HepG2 (cell line): Measurements from ENCODE around the gene SLCO2A1. TPM values are rescaled to one million over a fixed set of nuclear protein-coding genes. Genes with fewer than 3 reads are reported as not detected.

Experiments
- ATAC-seq: fragments of 200-7000 bp; cut with Tn5 transposase; 3 replicates; pipeline ENCODE4 v1.9.1; 2020; ENCODE audit warnings: mild to moderate bottlenecking, moderate library complexity
- BruUV-seq: library from RNA; stranded (reverse); fragments of 400-500 nt; replicated peaks from 2 replicates; lab custom pipeline; 2021; lab: Mats Ljungman, UMichigan
- CTCF ChIA-PET: fragments of 300-600 bp; formaldehyde crosslinking; extraction: SDS; loops from one replicate; lab custom pipeline; 2021; ENCODE audit warnings: low total read pairs, inconsistent platforms, low intra/inter-chr PET ratio; lab: Yijun Ruan, JAX
- POLR2A ChIA-PET: fragments of 350-600 bp; sonication (Branson Sonifier 250); formaldehyde crosslinking; loops from one replicate; lab custom pipeline; 2020; ENCODE audit warnings: antibody characterized with exemption, inconsistent platforms; lab: Yijun Ruan, JAX
- DNase-seq: peaks from one replicate; pipeline ENCODE4 v3.0.0-alpha.2; 2015; ENCODE audit warnings: low spot score
- FAIRE-seq: peaks from 3 replicates; lab custom pipeline; 2011; peaks lifted over from hg19 to GRCh38; lab: Jason Lieb, UNC
- H2AFZ ChIP-seq: one replicate; pipeline ENCODE4 v1.6.1; 2011; ENCODE audit warnings: low read length, inconsistent platforms
- H3K27ac ChIP-seq: fragments of 300-600 bp; 3 replicates; pipeline ENCODE4 v1.8.0; 2011; ENCODE audit warnings: mixed run types, mild to moderate bottlenecking, mixed read lengths, low read length, inconsistent platforms; ENCODE audit not compliant: insufficient read depth; ENCODE audit errors: extremely low read length
- H3K27me3 ChIP-seq, 2 experiments: fragments of 200-600 bp in 1 of 2; 2 replicates in 1 of 2; 3 replicates in 1 of 2; pipeline versions ENCODE4 v1.6.0 to v1.8.0; 2011; ENCODE audit warnings: low read length in 2 of 2, mild to moderate bottlenecking in 2 of 2, moderate library complexity in 2 of 2, inconsistent platforms in 1 of 2; ENCODE audit not compliant: insufficient read depth in 2 of 2, control insufficient read depth in 1 of 2
- H3K36me3 ChIP-seq, 2 experiments: fragments of 200-600 bp in 1 of 2; replicated peaks in 1 of 2; 2 replicates in 1 of 2; 3 replicates in 1 of 2; pipeline versions ENCODE4 v1.5.1 to v1.8.0; 2011; ENCODE audit warnings: low read length in 2 of 2, inconsistent platforms in 1 of 2; ENCODE audit not compliant: insufficient read depth in 2 of 2, control insufficient read depth in 1 of 2
- H3K4me1 ChIP-seq: 2 replicates; pipeline ENCODE4 v1.5.1; 2012; ENCODE audit warnings: low read length, inconsistent platforms; ENCODE audit not compliant: insufficient read depth
- H3K4me2 ChIP-seq: 2 replicates; pipeline ENCODE4 v1.6.0; 2011; ENCODE audit warnings: low read depth, low read length, inconsistent platforms
- H3K4me3 ChIP-seq, 3 experiments: fragments of 200-600 bp in 1 of 3; sonication (generic), shearing (Covaris generic) in 1 of 3; replicated peaks in 1 of 3; 2 replicates each; pipeline ENCODE4 v1.5.1; 2011 to 2016; ENCODE audit warnings: low read length in 3 of 3, inconsistent platforms in 2 of 3, low read depth in 2 of 3, mild to moderate bottlenecking in 2 of 3, control low read depth in 1 of 3, mixed read lengths in 1 of 3; ENCODE audit not compliant: insufficient read depth in 1 of 3
- H3K79me2 ChIP-seq: one replicate; pipeline ENCODE4 v1.6.1; 2011; ENCODE audit warnings: low read length, inconsistent platforms; ENCODE audit not compliant: insufficient read depth
- H3K9ac ChIP-seq: 2 replicates; pipeline ENCODE4 v1.6.0; 2011; ENCODE audit warnings: mild to moderate bottlenecking, low read depth, low read length, inconsistent platforms; ENCODE audit not compliant: insufficient read depth
- H3K9me3 ChIP-seq: 2 replicates; pipeline ENCODE4 v1.5.1; 2012; ENCODE audit warnings: mild to moderate bottlenecking, low read length
- H4K20me1 ChIP-seq: 2 replicates; pipeline ENCODE4 v1.6.0; 2011; ENCODE audit warnings: inconsistent platforms, mild to moderate bottlenecking, low read length, moderate library complexity; ENCODE audit not compliant: insufficient read depth
- AKAP8 ChIP-seq: sonication (generic); formaldehyde crosslinking; IDR thresholded peaks from 2 replicates; pipeline ENCODE4 v1.5.1; 2020; ENCODE audit warnings: mild to moderate bottlenecking, missing genetic modification reagents
- ATF1 ChIP-seq: IDR thresholded peaks from 2 replicates; pipeline ENCODE4 v1.6.1; 2016; ENCODE audit warnings: mild to moderate bottlenecking, control low read depth
- WGBS: methylation state at CpG from one replicate; pipeline ENCODE4 v1.1.6; 2017; ENCODE audit warnings: low lambda C conversion rate; 5-methylcytosine and 5-hydroxymethylcytosine counted together
- in situ Hi-C: cut with HindIII; loops from 2 replicates; pipeline ENCODE4 v1.10.0; 2017; ENCODE audit warnings: low pct_unique_long_range_greater_than_20kb; ENCODE audit not compliant: extremely low pct_ligation_motif_present
- intact Hi-C: fragments of 100-400 bp; cut with micrococcal nuclease; formaldehyde crosslinking; loops from one replicate; pipeline ENCODE4 v1.10.0; 2022; ENCODE audit not compliant: unreplicated experiment
- polyA plus RNA-seq, 8 experiments: library from polyadenylated mRNA; depleted of rRNA in 3 of 8; stranded (reverse) in 7 of 8; unstranded in 1 of 8; fragments of >200 nt; fragmentation: Illumina TruSeq in 4 of 8; extraction: Trizol in 4 of 8; gene quantifications; 2 replicates each; pipeline versions ENCODE4 v1.2.1 to v1.2.3, GENCODE V29; 2011 to 2016; ENCODE audit warnings: low read depth in 4 of 8, missing spikeins in 1 of 8, mixed read lengths in 1 of 8; ENCODE audit not compliant: insufficient read depth in 1 of 8
- total RNA-seq, 5 experiments: library from RNA; depleted of rRNA; stranded (reverse); fragments of >200 nt; fragmentation: Illumina TruSeq; extraction: Trizol; gene quantifications; 2 replicates each; pipeline ENCODE4 v1.2.3, GENCODE V29; 2016; ENCODE audit warnings: low read depth in 1 of 5

Gene SLCO2A1
- total and polyA plus RNA-seq, 2 of the 13 experiments (the other 11 are each of a cell fraction or from before 2014, with no cell fraction given), result 0.04 TPM; not detected in 1

GRCh38 chr3:133878518-133878917, 151.2 kb downstream of the SLCO2A1 start:
- POLR2A ChIA-PET, result no interaction called here
- 15% methylated on average over 3 of the region's 3 CpGs for WGBS
- CTCF ChIA-PET, result no interaction called here
- Histone ChIP-seq H3K27me3 (peaks cover 1 to 8% of the 10 kb centered on the region in 2 experiments; a peak in 2 of 5 replicates), H3K27ac (no peak overlapping the region), H3K79me2 (no peaks in the 10 kb centered on the region), H3K4me2 (no peak overlapping the region), H3K9ac (no peak overlapping the region), H3K9me3 (no peaks in the 10 kb centered on the region), H3K4me1 (no peaks in the 10 kb centered on the region), H4K20me1 (no peaks in the 10 kb centered on the region), H3K4me3 (no peak overlapping the region), H2AFZ (no peak overlapping the region), H3K36me3 (no peaks in the 10 kb centered on the region)
- BruUV-seq, result no TSS peak
- DNase-seq (no peak), ATAC-seq (no peak), FAIRE-seq (no peak)
- in situ Hi-C loops (no loop called here), intact Hi-C loops (no loop called here)
- TF ChIP-seq AKAP8 (no peak), ATF1 (CRISPR knock-in tag) (no peak)

Other genes with a start within 250 kb of the SLCO2A1 start
- 60.7 and 111 TPM in 2 replicates for gene SRPRB, start 224.1 kb downstream of the SLCO2A1 start, total RNA-seq (2016; rRNA removed; fragmentation: Illumina TruSeq; extraction: Trizol)
- gene SRPRB, start 224.1 kb downstream of the SLCO2A1 start, polyA plus RNA-seq (2011; rRNA removed), result 41.0 and 41.5 TPM in 2 replicates
- gene RAB6B, start 134.0 kb downstream of the SLCO2A1 start, total RNA-seq (2016; rRNA removed; fragmentation: Illumina TruSeq; extraction: Trizol), result 0.17 TPM in 1 of 2 replicates, not detected in the other
- gene RAB6B, start 134.0 kb downstream of the SLCO2A1 start, polyA plus RNA-seq (2011; rRNA removed), result 0.16 and 0.29 TPM in 2 replicates
- 58.7 and 66.2 TPM in 2 replicates for gene RYK, start 220.9 kb upstream of the SLCO2A1 start, total RNA-seq (2016; rRNA removed; fragmentation: Illumina TruSeq; extraction: Trizol)
- gene RYK, start 220.9 kb upstream of the SLCO2A1 start, polyA plus RNA-seq (2011; rRNA removed), result 30.8 and 35.0 TPM in 2 replicates